NB4 (cell line): ENCODE results near the gene ECD.
A peak's percentile ranks its signal among the peaks of the same experiment; 100 is the strongest.
"Not testable (repeated sequence)": the region's sequence is repeated elsewhere in the genome, so short reads cannot be mapped to it uniquely, and the experiment has no call there.

Source experiments
- DNase-seq: peaks from one replicate; pipeline ENCODE4 v3.0.0; 2010; ENCODE audit warnings: low read depth
- H3K4me3 ChIP-seq: one replicate; pipeline ENCODE4 v1.5.1; 2011; ENCODE audit warnings: mild to moderate bottlenecking, low read depth, low read length, moderate library complexity
- MYC ChIP-seq: IDR thresholded peaks from 2 replicates; pipeline ENCODE4 v1.6.1; 2011; ENCODE audit warnings: low read depth, low read length
- POLR2A ChIP-seq: IDR thresholded peaks from 2 replicates; pipeline ENCODE4 v1.6.1; 2011; ENCODE audit warnings: mild to moderate bottlenecking; ENCODE audit not compliant: insufficient read length; ENCODE audit errors: extremely low read depth
- TF ChIP-seq, protein P1 (sequence below): IDR thresholded peaks from 2 replicates; pipeline ENCODE4 v1.6.1; 2011; ENCODE audit warnings: low read depth, low read length
- TF ChIP-seq, protein P2 (sequence below): IDR thresholded peaks from one replicate; pipeline ENCODE4 v1.5.1; 2012; ENCODE audit warnings: low read depth, low read length

Gene ECD

DNA sequence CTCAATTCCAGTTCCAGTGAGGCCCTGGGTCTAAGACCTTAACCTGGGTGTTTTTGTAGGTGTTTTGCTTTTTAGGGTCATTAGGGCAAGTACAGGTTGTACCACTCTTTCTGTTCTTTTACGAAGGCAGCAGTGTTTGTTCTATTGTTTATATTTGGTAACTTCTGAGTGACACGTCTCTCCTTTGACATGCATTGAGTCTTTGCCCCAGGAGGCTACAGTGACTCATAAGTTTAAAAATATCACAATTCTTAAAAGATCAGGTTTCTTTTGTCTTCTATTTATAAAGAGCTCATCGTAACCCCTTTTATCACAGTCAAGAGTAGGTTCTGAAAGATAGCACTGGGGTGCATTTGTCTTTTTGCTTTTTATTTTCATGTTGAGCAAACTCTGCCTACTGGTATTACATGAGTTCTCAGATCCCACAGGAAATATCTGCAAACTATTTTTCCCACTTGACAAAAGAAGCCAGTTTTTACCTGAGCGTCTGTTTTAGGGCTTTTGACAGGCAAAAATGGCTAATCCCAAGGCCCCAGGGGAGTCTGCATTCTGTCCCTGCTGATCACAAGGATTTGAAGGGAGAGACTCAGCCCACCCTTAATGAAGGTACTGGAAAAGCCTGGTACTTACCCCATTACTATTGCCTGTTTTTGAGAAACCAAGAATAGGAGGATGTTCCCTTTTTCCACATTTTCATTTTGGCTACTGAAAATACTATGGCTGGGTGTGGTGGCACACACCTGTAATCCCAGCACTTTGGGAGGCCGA is 49.6 kb downstream of the ECD start:
- DNase-seq, result peak; percentile 56
- no peak overlapping the region for H3K4me3 ChIP-seq
- TF ChIP-seq MYC (no peak), POLR2A (no peak)
- TF ChIP-seq, protein P1, sequence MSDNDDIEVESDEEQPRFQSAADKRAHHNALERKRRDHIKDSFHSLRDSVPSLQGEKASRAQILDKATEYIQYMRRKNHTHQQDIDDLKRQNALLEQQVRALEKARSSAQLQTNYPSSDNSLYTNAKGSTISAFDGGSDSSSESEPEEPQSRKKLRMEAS, result no peak
- TF ChIP-seq, protein P2, sequence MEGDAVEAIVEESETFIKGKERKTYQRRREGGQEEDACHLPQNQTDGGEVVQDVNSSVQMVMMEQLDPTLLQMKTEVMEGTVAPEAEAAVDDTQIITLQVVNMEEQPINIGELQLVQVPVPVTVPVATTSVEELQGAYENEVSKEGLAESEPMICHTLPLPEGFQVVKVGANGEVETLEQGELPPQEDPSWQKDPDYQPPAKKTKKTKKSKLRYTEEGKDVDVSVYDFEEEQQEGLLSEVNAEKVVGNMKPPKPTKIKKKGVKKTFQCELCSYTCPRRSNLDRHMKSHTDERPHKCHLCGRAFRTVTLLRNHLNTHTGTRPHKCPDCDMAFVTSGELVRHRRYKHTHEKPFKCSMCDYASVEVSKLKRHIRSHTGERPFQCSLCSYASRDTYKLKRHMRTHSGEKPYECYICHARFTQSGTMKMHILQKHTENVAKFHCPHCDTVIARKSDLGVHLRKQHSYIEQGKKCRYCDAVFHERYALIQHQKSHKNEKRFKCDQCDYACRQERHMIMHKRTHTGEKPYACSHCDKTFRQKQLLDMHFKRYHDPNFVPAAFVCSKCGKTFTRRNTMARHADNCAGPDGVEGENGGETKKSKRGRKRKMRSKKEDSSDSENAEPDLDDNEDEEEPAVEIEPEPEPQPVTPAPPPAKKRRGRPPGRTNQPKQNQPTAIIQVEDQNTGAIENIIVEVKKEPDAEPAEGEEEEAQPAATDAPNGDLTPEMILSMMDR, result no peak

DNA sequence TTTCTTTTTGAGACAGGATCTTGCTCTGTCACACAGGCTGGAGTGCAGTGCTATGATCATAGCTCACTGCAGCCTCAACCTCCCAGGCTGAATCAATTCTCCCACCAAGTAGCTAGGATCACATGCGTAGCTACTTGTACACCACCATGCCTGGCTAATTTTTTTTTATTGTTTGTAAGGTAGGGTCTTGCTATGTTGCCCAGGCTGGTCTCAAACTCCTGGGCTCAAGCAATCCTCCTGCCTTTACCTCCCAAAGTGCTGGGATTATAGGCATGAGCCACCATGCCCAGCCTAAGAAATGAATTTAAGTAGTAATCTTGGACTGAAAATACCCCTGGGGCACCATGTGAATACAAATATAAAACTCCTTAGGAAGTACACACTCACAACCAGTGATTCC is 51.8 kb downstream of the ECD start:
- TF ChIP-seq MYC, result no peak
- TF ChIP-seq, protein P1, result no peak
- TF ChIP-seq POLR2A, result no peak
- TF ChIP-seq, protein P2, result no peak
- DNase-seq, result no peak
- H3K4me3 ChIP-seq, result no peak overlapping the region

DNA sequence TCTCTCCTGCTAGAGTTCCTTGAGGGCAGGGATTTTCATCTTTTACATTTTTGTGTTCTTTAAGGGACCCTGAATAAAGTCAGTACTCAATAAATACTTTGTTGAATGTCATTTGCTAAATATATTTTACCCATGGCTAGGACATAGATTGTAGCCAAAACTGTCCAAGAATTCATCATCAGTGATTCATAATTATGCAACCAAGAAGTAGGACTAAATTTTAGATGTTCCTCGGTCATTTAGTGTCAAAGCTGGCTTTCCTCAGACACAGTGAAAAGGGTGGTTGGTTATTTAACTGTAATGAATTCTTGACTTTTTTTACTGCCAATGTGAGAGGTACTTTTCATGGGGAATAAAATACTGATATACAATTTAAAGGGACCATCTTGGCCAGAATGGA is 54.3 kb downstream of the ECD start:
- TF ChIP-seq, protein P1, result no peak
- TF ChIP-seq POLR2A (no peak), MYC (no peak)
- TF ChIP-seq, protein P2, result no peak
- DNase-seq, result no peak
- no peak overlapping the region for H3K4me3 ChIP-seq

DNA sequence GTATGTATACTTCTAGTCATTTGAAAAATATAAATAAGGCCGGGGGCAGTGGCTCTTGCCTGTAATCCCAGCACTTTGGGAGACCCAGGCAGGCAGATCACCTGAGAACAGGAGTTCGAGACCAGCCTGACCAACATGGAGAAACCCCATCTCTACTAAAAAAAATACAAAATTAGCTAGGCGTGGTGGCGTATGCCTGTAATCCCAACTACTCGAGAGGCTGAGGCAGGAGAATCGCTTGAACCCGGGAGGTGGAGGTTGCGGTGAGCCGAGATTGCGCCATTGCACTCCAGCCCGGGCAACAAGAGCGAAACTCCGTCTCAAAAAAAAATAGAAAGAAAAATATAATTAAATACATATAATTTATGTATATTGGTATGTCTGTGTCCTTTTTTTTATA is 55.8 kb downstream of the ECD start:
- not testable (repeated sequence) for DNase-seq, H3K4me3 ChIP-seq

DNA sequence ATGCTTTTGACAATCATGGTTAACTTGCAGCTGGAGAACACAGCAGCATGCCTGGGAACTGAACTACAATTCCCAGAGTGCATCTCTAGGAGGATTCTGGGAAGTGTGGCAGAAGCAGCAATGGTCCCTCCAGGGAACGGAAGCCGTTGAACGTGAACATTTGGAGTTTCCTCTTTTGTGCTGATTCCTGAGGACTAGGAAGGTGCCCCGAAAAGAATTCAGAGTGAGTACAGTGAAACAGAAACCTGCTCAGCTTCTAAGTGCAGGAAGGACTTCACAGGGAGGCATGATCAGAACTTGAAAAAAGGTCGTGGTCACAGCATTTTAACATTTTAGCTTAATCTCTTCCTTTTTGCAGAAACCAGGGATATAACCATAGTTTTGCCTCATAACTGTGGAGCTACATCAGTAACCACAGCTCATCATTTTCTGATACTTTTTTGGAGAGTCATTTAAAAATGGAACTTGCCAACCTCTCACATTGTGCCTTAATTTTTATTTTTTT is 57.4 kb downstream of the ECD start, which contains the start of gene NUDT13:
TSS of gene NUDT13 (plus strand) at position 111 of the 505 bp plus-strand sequence. CDS start 3,911 bp downstream, outside the sequence.
- TF ChIP-seq POLR2A (peak; percentile 69), MYC (peak; percentile 95)
- TF ChIP-seq, protein P1, result peak; percentile 79
- TF ChIP-seq, protein P2, result no peak
- peak within 1 kb of the TSS; percentile 87 for H3K4me3 ChIP-seq
- peak; percentile 94 for DNase-seq

DNA sequence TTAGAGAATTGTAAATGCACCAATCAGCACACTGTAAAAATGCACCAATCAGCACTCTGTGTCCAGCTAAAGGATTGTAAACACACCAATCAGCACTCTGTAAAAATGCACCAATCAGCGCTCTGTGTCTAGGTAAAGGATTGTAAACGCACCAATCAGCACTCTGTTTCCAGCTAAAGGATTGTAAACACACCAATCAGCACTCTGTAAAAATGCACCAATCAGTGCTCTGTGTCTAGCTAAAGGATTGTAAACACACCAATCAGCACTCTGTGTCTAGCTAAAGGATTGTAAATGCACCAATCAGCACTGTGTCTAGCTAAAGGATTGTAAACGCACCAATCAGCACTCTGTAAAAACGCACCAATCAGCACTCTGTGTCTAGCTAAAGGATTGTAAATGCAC is 58.6 kb downstream of the ECD start:
- not testable (repeated sequence) for DNase-seq, H3K4me3 ChIP-seq

DNA sequence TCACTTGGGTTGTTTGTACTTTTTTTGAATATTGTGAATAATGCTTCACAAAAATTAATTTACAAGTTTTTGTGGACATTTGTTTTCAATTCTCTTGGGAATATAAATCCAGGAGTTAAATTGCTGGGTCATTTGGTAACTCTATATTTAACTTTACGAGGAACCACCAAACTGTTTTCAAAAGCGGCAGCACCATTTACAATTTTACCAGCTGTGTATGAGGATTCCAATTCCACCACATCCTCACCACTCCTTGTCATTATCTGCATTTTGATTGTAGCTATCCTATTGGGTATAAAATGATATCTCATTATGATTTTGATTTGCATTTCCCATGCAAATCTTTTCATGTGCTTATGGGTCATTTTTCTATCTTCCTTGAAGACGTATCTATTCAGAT is 61.5 kb downstream of the ECD start:
- DNase-seq, result no peak
- TF ChIP-seq, protein P1, result no peak
- TF ChIP-seq, protein P2, result no peak
- TF ChIP-seq MYC (no peak), POLR2A (no peak)
- H3K4me3 ChIP-seq, result no peak overlapping the region
